ENCODE results near the gene CELF1.

Gene CELF1

GRCh38 chr11:47511917-47512316, 41.0 kb downstream of the CELF1 start:
- H3K9me3 ChIP-seq (ENCODE audit: insufficient read depth, low read length): no peaks in the 10 kb centered on the region
- H3K4me2 ChIP-seq (ENCODE audit: low read depth, low read length, poor library complexity, severe bottlenecking): no peak overlapping the region
- 0 out of 2 replicates have a peak, but pooled peaks cover 4% of the 10 kb centered on the region for H4K20me1 ChIP-seq (ENCODE audit: low read depth, low read length)
- TF ChIP-seq CTCF (IDR thresholded peaks at IDR 0.05; ENCODE audit: insufficient read depth, low read length, poor library complexity, severe bottlenecking) (no peak), EZH2phosphoT487 (conservative IDR thresholded peaks at IDR 0.05; ENCODE audit: low read length) (no peak)
- peak overlapping the region; percentile 36 for H3K27ac ChIP-seq (ENCODE audit: low read depth, low read length)
- H3K36me3 ChIP-seq (ENCODE audit: low read length): no peaks in the 10 kb centered on the region
- H2AFZ ChIP-seq (ENCODE audit: low read depth, low read length, severe bottlenecking): no peak overlapping the region
- no peaks in the 10 kb centered on the region for H3K27me3 ChIP-seq (ENCODE audit: low read length)
- H3F3A ChIP-seq (ENCODE audit: insufficient read depth): peaks cover 18% of the 10 kb centered on the region
- H3K9ac ChIP-seq (ENCODE audit: low read length): no peak overlapping the region
- no peak overlapping the region for H3K4me3 ChIP-seq (ENCODE audit: insufficient read depth, low read length, poor library complexity, severe bottlenecking)
- H3K9me2 ChIP-seq (replicated peaks; ENCODE audit: insufficient read depth, low read length): no peaks in the 10 kb centered on the region
- peaks cover 98% of the 10 kb centered on the region for H3K79me2 ChIP-seq (ENCODE audit: insufficient read depth, low read length)

GRCh38 chr11:47510209-47510608, 42.7 kb downstream of the CELF1 start:
- Histone ChIP-seq H3F3A (ENCODE audit: insufficient read depth) (peaks cover 15% of the 10 kb centered on the region), H4K20me1 (ENCODE audit: low read depth, low read length) (peaks cover 4% of the 10 kb centered on the region; the same call in 1 of the 2 replicates), H3K9ac (ENCODE audit: low read length) (no peak overlapping the region), H3K4me3 (ENCODE audit: insufficient read depth, low read length, poor library complexity, severe bottlenecking) (no peak overlapping the region), H3K4me2 (ENCODE audit: low read depth, low read length, poor library complexity, severe bottlenecking) (no peak overlapping the region), H3K79me2 (ENCODE audit: insufficient read depth, low read length) (peaks cover 98% of the 10 kb centered on the region), H3K36me3 (ENCODE audit: low read length) (no peaks in the 10 kb centered on the region), H2AFZ (ENCODE audit: low read depth, low read length, severe bottlenecking) (no peak overlapping the region), H3K9me2 (replicated peaks; ENCODE audit: insufficient read depth, low read length) (no peaks in the 10 kb centered on the region), H3K9me3 (ENCODE audit: insufficient read depth, low read length) (no peaks in the 10 kb centered on the region), H3K27ac (ENCODE audit: low read depth, low read length) (no peak overlapping the region), H3K27me3 (ENCODE audit: low read length) (no peaks in the 10 kb centered on the region)
- TF ChIP-seq EZH2phosphoT487 (conservative IDR thresholded peaks at IDR 0.05; ENCODE audit: low read length) (no peak), CTCF (IDR thresholded peaks at IDR 0.05; ENCODE audit: insufficient read depth, low read length, poor library complexity, severe bottlenecking) (no peak)

GRCh38 chr11:47509077-47509536, 43.8 kb downstream of the CELF1 start:
- no peaks in the 10 kb centered on the region for H3K27me3 ChIP-seq (ENCODE audit: low read length)
- no peak overlapping the region for H2AFZ ChIP-seq (ENCODE audit: low read depth, low read length, severe bottlenecking)
- H3K9ac ChIP-seq (ENCODE audit: low read length): no peak overlapping the region
- peaks cover 15% of the 10 kb centered on the region for H3F3A ChIP-seq (ENCODE audit: insufficient read depth)
- H3K4me3 ChIP-seq (ENCODE audit: insufficient read depth, low read length, poor library complexity, severe bottlenecking): no peak overlapping the region
- H4K20me1 ChIP-seq (ENCODE audit: low read depth, low read length): peaks cover 9% of the 10 kb centered on the region; the same call in 1 of the 2 replicates
- TF ChIP-seq EZH2phosphoT487 (conservative IDR thresholded peaks at IDR 0.05; ENCODE audit: low read length): no peak
- TF ChIP-seq CTCF (IDR thresholded peaks at IDR 0.05; ENCODE audit: insufficient read depth, low read length, poor library complexity, severe bottlenecking): no peak
- H3K27ac ChIP-seq (ENCODE audit: low read depth, low read length): 0 out of 2 replicates have a peak overlapping the region, but pooled peaks have one; percentile 0
- no peaks in the 10 kb centered on the region for H3K9me3 ChIP-seq (ENCODE audit: insufficient read depth, low read length)
- no peaks in the 10 kb centered on the region for H3K36me3 ChIP-seq (ENCODE audit: low read length)
- H3K9me2 ChIP-seq (replicated peaks; ENCODE audit: insufficient read depth, low read length): no peaks in the 10 kb centered on the region
- peaks cover 98% of the 10 kb centered on the region for H3K79me2 ChIP-seq (ENCODE audit: insufficient read depth, low read length)
- H3K4me2 ChIP-seq (ENCODE audit: low read depth, low read length, poor library complexity, severe bottlenecking): no peak overlapping the region
